ENCODE results near the gene ATP5PF.
"Not testable (repeated sequence)": the region's sequence is repeated elsewhere in the genome, so short reads cannot be mapped to it uniquely, and the experiment has no call there.

ATP5PF gene

GRCh38 chr21:25722631-25723030 lies 12.1 kb downstream of the ATP5PF start:
- no peak for DNase-seq (ENCODE audit: low read depth in 1 of 2, low spot score in 1 of 2)

- DNase-seq (ENCODE audit: low read depth in 1 of 2, low spot score in 1 of 2), result no peak
Observed at GRCh38 chr21:25721987-25722386, 12.7 kb downstream of the ATP5PF start.

GRCh38 chr21:25717491-25718147 lies 17.1 kb downstream of the ATP5PF start:
- DNase-seq (ENCODE audit: low read depth in 1 of 2, low spot score in 1 of 2), result no peak

GRCh38 chr21:25714066-25714465 lies 20.6 kb downstream of the ATP5PF start:
- DNase-seq (ENCODE audit: low read depth in 1 of 2, low spot score in 1 of 2), result not testable (repeated sequence)

- no peak for DNase-seq (ENCODE audit: low read depth in 1 of 2, low spot score in 1 of 2)
Observed at GRCh38 chr21:25710550-25710949, 24.2 kb downstream of the ATP5PF start.

GRCh38 chr21:25709684-25710265 lies 24.9 kb downstream of the ATP5PF start:
- DNase-seq (ENCODE audit: low read depth in 1 of 2, low spot score in 1 of 2), result no peak

- no peak for DNase-seq (ENCODE audit: low read depth in 1 of 2, low spot score in 1 of 2)
Observed at GRCh38 chr21:25708467-25709065, 26.1 kb downstream of the ATP5PF start.

- DNase-seq (ENCODE audit: low read depth in 1 of 2, low spot score in 1 of 2), result no peak
Observed at GRCh38 chr21:25701529-25701928, 33.2 kb downstream of the ATP5PF start.

GRCh38 chr21:25700741-25701140 lies 34.0 kb downstream of the ATP5PF start:
- DNase-seq (ENCODE audit: low read depth in 1 of 2, low spot score in 1 of 2), result no peak

GRCh38 chr21:25695461-25695860 lies 39.2 kb downstream of the ATP5PF start:
- not testable (repeated sequence) for DNase-seq (ENCODE audit: low read depth in 1 of 2, low spot score in 1 of 2)

- DNase-seq (ENCODE audit: low read depth in 1 of 2, low spot score in 1 of 2), result no peak
Observed at GRCh38 chr21:25691976-25692375, 42.7 kb downstream of the ATP5PF start.

GRCh38 chr21:25689226-25689625 lies 45.5 kb downstream of the ATP5PF start:
- no peak for DNase-seq (ENCODE audit: low read depth in 1 of 2, low spot score in 1 of 2)

- DNase-seq (ENCODE audit: low read depth in 1 of 2, low spot score in 1 of 2), result no peak
Observed at GRCh38 chr21:25688275-25689155, 46.2 kb downstream of the ATP5PF start.

- DNase-seq (ENCODE audit: low read depth in 1 of 2, low spot score in 1 of 2), result no peak
Observed at GRCh38 chr21:25687787-25688186, 46.9 kb downstream of the ATP5PF start.

- DNase-seq (ENCODE audit: low read depth in 1 of 2, low spot score in 1 of 2), result no peak
Observed at GRCh38 chr21:25682382-25682781, 52.3 kb downstream of the ATP5PF start.

- DNase-seq (ENCODE audit: low read depth in 1 of 2, low spot score in 1 of 2), result no peak
Observed at GRCh38 chr21:25676451-25676850, 58.3 kb downstream of the ATP5PF start.
